Neuronal stem cell (in vitro differentiated cells): ENCODE data around the gene DCXR. TPM values are rescaled to one million over a fixed set of nuclear protein-coding genes. Genes with fewer than 3 reads are reported as not detected.

Experiments used
- DNase-seq: peaks from one replicate; pipeline ENCODE4 v3.0.0-alpha.2; 2013; ENCODE audit warnings: low spot score
- H2AFZ ChIP-seq: one replicate; pipeline ENCODE4 v1.6.1; 2013; ENCODE audit warnings: mild to moderate bottlenecking, low read length, inconsistent platforms
- H2AK5ac ChIP-seq: 2 replicates; pipeline ENCODE4 v1.6.1; 2013; ENCODE audit warnings: low read depth, mild to moderate bottlenecking, inconsistent platforms, low read length, moderate library complexity, mixed read lengths
- H2BK120ac ChIP-seq: 2 replicates; pipeline ENCODE4 v1.6.1; 2013; ENCODE audit warnings: low read depth, mild to moderate bottlenecking, inconsistent platforms, low read length, moderate library complexity, mixed read lengths
- H2BK12ac ChIP-seq: one replicate; pipeline ENCODE4 v1.6.1; 2013; ENCODE audit warnings: low read length, inconsistent platforms
- H2BK15ac ChIP-seq: 2 replicates; pipeline ENCODE4 v1.6.1; 2013; ENCODE audit warnings: mild to moderate bottlenecking, low read length, inconsistent platforms, mixed read lengths
- H2BK5ac ChIP-seq: one replicate; pipeline ENCODE4 v1.6.1; 2013; ENCODE audit warnings: inconsistent platforms, mild to moderate bottlenecking, low read length, moderate library complexity
- H3K14ac ChIP-seq: one replicate; pipeline ENCODE4 v1.6.1; 2013; ENCODE audit warnings: low read length, inconsistent platforms
- H3K18ac ChIP-seq: 2 replicates; pipeline ENCODE4 v1.6.1; 2013; ENCODE audit warnings: low read length, inconsistent platforms
- H3K23ac ChIP-seq: 2 replicates; pipeline ENCODE4 v1.6.1; 2013; ENCODE audit warnings: low read depth, mild to moderate bottlenecking, mixed read lengths, low read length, inconsistent platforms; ENCODE audit not compliant: poor library complexity
- H3K27ac ChIP-seq: replicated peaks from 3 replicates; pipeline ENCODE4 v1.5.1; 2013; ENCODE audit warnings: low read length, inconsistent platforms
- H3K27me3 ChIP-seq, 3 experiments: 2 replicates each; pipeline ENCODE4 v1.6.1; 2013; ENCODE audit warnings: low read length in 3 of 3, mild to moderate bottlenecking in 2 of 3, inconsistent platforms in 1 of 3, low read depth in 1 of 3, mixed read lengths in 1 of 3, moderate library complexity in 1 of 3; ENCODE audit not compliant: control insufficient read depth in 3 of 3, insufficient read depth in 3 of 3
- H3K36me3 ChIP-seq, 2 donors: replicated peaks in 1 of 2; 2 replicates each; pipeline ENCODE4 v1.6.1; 2013; ENCODE audit warnings: low read length in 2 of 2; ENCODE audit not compliant: control insufficient read depth in 2 of 2, insufficient read depth in 2 of 2
- H3K4ac ChIP-seq: 2 replicates; pipeline ENCODE4 v1.6.1; 2013; ENCODE audit warnings: inconsistent platforms, mild to moderate bottlenecking, low read length, moderate library complexity
- H3K4me1 ChIP-seq, 2 donors: 1 replicate in 1 of 2; 2 replicates in 1 of 2; pipeline ENCODE4 v1.6.1; 2013; ENCODE audit warnings: low read length in 2 of 2, low read depth in 1 of 2; ENCODE audit not compliant: control insufficient read depth in 2 of 2, insufficient read depth in 1 of 2
- H3K4me2 ChIP-seq: one replicate; pipeline ENCODE4 v1.6.1; 2013; ENCODE audit warnings: mild to moderate bottlenecking, low read length, inconsistent platforms; ENCODE audit not compliant: insufficient read depth, poor library complexity, severe bottlenecking
- H3K4me3 ChIP-seq, 2 donors: 2 replicates each; pipeline ENCODE4 v1.5.1; 2013; ENCODE audit warnings: low read length in 2 of 2, mild to moderate bottlenecking in 2 of 2, inconsistent platforms in 1 of 2, moderate library complexity in 1 of 2
- H3K79me1 ChIP-seq: one replicate; pipeline ENCODE4 v1.6.1; 2013; ENCODE audit warnings: low read depth, mild to moderate bottlenecking, inconsistent platforms, low read length, moderate library complexity
- H3K9ac ChIP-seq: one replicate; pipeline ENCODE4 v1.6.1; 2013; ENCODE audit warnings: mild to moderate bottlenecking, low read depth, low read length, inconsistent platforms; ENCODE audit not compliant: poor library complexity
- H3K9me3 ChIP-seq, 2 donors: replicated peaks in 1 of 2; 2 replicates each; pipeline versions ENCODE3 to v1.6.1; 2013; ENCODE audit warnings: low read length in 2 of 2, mild to moderate bottlenecking in 2 of 2, inconsistent platforms in 1 of 2, low read depth in 1 of 2, mixed read lengths in 1 of 2, moderate library complexity in 1 of 2; ENCODE audit not compliant: control insufficient read depth in 2 of 2, insufficient read depth in 1 of 2
- H4K8ac ChIP-seq: one replicate; pipeline ENCODE4 v1.6.1; 2013; ENCODE audit warnings: low read depth, mild to moderate bottlenecking, inconsistent platforms, low read length, moderate library complexity
- H4K91ac ChIP-seq: one replicate; pipeline ENCODE4 v1.6.1; 2013; ENCODE audit warnings: low read length, low read depth, mild to moderate bottlenecking, inconsistent platforms; ENCODE audit not compliant: poor library complexity
- WGBS, 2 donors: extraction: QIAGEN DNeasy Blood & Tissue Kit; methylation state at CpG; one replicate each; pipeline ENCODE4 v1.1.7; 2013; ENCODE audit warnings: missing lambda C conversion rate in 2 of 2, mixed read lengths in 1 of 2; ENCODE audit not compliant: insufficient read length in 2 of 2, insufficient replicate concordance in 1 of 2; ENCODE audit errors: extremely low coverage in 2 of 2; 5-methylcytosine and 5-hydroxymethylcytosine counted together
- polyA plus RNA-seq, 2 experiments: library from polyadenylated mRNA; stranded (reverse); fragments of 200-250 nt; gene quantifications; one replicate each; pipeline ENCODE4 v1.2.3, GENCODE V29; 2013

Gene DCXR
- polyA plus RNA-seq (2013, experiment 1 of 2): 72.9 TPM
- polyA plus RNA-seq (2013, experiment 2 of 2): 72.2 TPM

- Histone ChIP-seq H3K4me2 (peak within 1 kb of the TSS; percentile 99), H2BK5ac (peak within 1 kb of the TSS; percentile 90), H2BK12ac (peak within 1 kb of the TSS; percentile 84), H2BK120ac (peak within 1 kb of the TSS; percentile 87), H3K23ac (peak within 1 kb of the TSS; percentile 97), H3K27me3 (no peaks in the 10 kb centered on the region), H3K14ac (peak within 1 kb of the TSS; percentile 84), H3K9ac (peak within 1 kb of the TSS; percentile 92), H4K8ac (no peak within 1 kb of the TSS), H2AFZ (peak within 1 kb of the TSS; percentile 93), H2AK5ac (peak within 1 kb of the TSS; percentile 96), H3K4me3 (peak within 1 kb of the TSS; percentile 78 to 92), H4K91ac (no peak within 1 kb of the TSS), H3K9me3 (no peaks in the 10 kb centered on the region), H3K36me3 (peaks cover 8 to 33% of the 10 kb centered on the region in 2 donors), H3K27ac (peak within 1 kb of the TSS; percentile 89), H3K4me1 (peaks cover 12 to 18% of the 10 kb centered on the region in 2 donors), H3K79me1 (peaks cover 10% of the 10 kb centered on the region), H3K18ac (peak within 1 kb of the TSS; percentile 97), H2BK15ac (peak within 1 kb of the TSS; percentile 96), H3K4ac (peak within 1 kb of the TSS; percentile 76)
- WGBS, 2 donors: no CpG with 5 or more reads among the region's 92 CpGs
- peak; percentile 97 for DNase-seq
Observed at GRCh38 chr17:82037092-82037888, at the start of gene DCXR. Gene DCXR, minus strand, starts transcription at chr17:82037697. Its CDS starts 15 bp downstream, at chr17:82037682.

- WGBS, 2 donors: no CpG with 5 or more reads among the region's 25 CpGs
- Histone ChIP-seq H2BK15ac (no peak overlapping the region), H2AK5ac (no peak overlapping the region), H3K27me3 (no peaks in the 10 kb centered on the region), H3K14ac (no peak overlapping the region), H3K4me1 (no peaks in the 10 kb centered on the region), H3K4me2 (peak overlapping the region; percentile 11), H3K23ac (peak overlapping the region; percentile 80), H3K4me3 (no peak overlapping the region), H3K18ac (no peak overlapping the region), H3K79me1 (peaks cover 65% of the 10 kb centered on the region), H2BK120ac (no peak overlapping the region), H4K8ac (no peak overlapping the region), H2BK12ac (no peak overlapping the region), H3K9me3 (no peaks in the 10 kb centered on the region), H3K36me3 (peaks cover 94 to 99% of the 10 kb centered on the region in 2 donors), H3K27ac (no peak overlapping the region), H3K9ac (no peak overlapping the region), H3K4ac (no peak overlapping the region), H2AFZ (no peak overlapping the region), H2BK5ac (peak overlapping the region; percentile 87), H4K91ac (peak overlapping the region; percentile 30)
- no peak for DNase-seq
Observed at GRCh38 chr17:82085931-82086764, 48.7 kb upstream of the DCXR start.

GRCh38 chr17:82085031-82085861 lies 47.7 kb upstream of the DCXR start:
- H2AFZ ChIP-seq: no peak overlapping the region
- no peaks in the 10 kb centered on the region for H3K4me1 ChIP-seq
- no peak overlapping the region for H2BK120ac ChIP-seq
- H2BK5ac ChIP-seq: no peak overlapping the region
- peak overlapping the region; percentile 80 for H3K23ac ChIP-seq
- H3K27me3 ChIP-seq: no peaks in the 10 kb centered on the region
- no peak for DNase-seq
- H2BK12ac ChIP-seq: no peak overlapping the region
- no peaks in the 10 kb centered on the region for H3K9me3 ChIP-seq
- no peak overlapping the region for H3K4me3 ChIP-seq
- no peak overlapping the region for H4K8ac ChIP-seq
- WGBS, 2 donors: no CpG with 5 or more reads among the region's 49 CpGs
- H3K18ac ChIP-seq: no peak overlapping the region
- H3K4ac ChIP-seq: no peak overlapping the region
- H3K14ac ChIP-seq: no peak overlapping the region
- peaks cover 68% of the 10 kb centered on the region for H3K79me1 ChIP-seq
- no peak overlapping the region for H3K9ac ChIP-seq
- H2AK5ac ChIP-seq: no peak overlapping the region
- peaks cover 95 to 99% of the 10 kb centered on the region in 2 donors for H3K36me3 ChIP-seq
- H3K4me2 ChIP-seq: no peak overlapping the region
- no peak overlapping the region for H3K27ac ChIP-seq
- H4K91ac ChIP-seq: no peak overlapping the region
- H2BK15ac ChIP-seq: no peak overlapping the region
